GM18502 (cell line): ENCODE measurements around the gene CNN3.

Source experiments
- ATAC-seq: cut with Tn5 transposase; IDR thresholded peaks from one replicate; pipeline ENCODE4 v1.9.1; 2021; ENCODE audit warnings: mild to moderate bottlenecking; ENCODE audit not compliant: unreplicated experiment, poor library complexity

The CNN3 gene

DNA sequence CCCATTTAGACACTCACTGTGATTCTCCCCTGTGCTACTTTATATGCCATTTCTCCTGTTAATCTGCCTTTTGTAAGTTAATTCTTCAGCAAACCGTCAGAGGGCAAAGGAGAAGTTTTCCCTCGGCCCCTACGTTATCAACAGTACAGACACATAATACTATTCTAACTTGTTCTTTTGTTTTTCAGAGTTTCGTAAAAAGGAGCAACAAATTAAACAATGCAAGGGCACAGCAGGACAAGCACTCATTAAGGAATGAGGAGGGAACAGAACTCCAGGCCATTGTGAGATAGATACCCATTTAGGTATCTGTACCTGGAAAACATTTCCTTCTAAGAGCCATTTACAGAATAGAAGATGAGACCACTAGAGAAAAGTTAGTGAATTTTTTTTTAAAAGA is 32.3 kb downstream of the CNN3 start:
- ATAC-seq, result no peak

DNA sequence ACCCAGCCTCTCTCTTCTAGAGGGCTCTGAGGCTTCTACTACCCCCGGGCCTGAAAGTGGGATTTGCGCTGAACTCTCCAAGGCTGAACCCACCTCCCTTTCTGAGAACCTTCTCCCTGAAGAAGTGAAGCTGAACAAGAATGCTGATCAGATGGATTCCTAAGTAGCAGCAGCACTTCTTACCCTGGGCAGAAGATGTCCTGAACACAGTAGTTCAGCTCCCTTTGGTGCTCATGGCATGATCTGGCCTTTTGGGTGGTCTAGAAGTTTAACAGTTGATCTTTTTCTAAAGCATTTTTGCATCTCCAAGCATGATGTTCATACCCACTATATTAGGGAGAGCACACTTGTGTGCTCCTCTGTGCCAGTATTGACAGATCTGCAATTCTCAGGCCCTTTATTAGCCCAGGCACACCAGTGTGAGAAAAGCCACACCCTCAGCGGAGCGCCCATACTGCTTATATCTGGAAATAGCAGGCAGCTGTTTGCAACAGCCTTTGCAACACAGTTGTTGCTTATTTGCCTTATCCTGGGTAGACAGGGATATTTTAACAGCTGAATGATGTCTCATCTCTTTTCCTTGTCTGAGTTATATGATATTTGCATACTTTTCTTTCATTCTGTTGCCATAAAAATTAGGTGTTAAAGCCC is 34.2 kb downstream of the CNN3 start:
- ATAC-seq, result no peak

DNA sequence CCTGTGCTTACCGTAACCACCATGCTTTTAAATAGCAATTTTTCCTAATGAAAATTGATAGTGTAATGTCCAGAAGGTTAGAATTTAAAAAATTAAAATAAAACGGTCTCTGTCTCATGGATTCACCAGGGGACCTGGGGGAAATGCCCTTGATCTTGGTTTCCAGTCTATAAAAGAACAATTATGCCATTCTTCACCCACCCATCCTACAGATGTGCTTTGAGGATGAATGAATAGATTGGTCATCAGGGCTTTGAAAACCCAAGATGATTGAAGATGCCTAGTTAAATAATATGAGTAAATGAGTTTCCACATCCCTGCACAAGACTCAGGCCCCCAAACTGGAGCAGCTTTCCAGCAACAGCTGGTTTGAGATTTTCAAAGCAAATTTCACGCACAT is 38.7 kb downstream of the CNN3 start:
- ATAC-seq, result no peak

DNA sequence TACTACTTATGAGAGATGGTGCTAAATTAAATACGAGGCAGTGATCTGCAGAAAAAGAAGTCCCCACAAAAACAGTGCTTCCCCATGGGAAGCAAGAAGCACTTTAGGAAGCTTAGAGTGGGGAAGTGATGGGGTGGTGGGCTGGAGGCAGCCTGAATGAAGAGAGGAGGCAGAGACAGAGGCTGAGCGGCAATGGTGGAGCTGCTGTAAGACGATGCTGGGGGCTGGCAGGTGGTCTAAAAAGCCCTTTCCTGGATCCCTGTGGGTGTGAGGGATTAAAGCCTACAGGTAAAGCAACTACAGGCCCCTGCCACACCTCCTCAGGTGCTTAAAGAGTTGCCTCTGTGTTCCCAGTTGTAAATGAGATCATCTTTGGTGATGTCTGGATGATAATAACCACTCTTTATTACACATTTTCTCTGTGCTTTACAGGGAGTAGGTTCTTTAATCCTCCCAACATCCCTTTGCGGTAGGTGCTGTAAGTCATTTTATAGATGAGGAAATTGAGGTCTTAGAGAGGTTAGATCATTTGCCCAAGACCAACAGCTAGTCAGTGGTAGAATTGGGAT is 39.2 kb downstream of the CNN3 start:
- ATAC-seq, result no peak

DNA sequence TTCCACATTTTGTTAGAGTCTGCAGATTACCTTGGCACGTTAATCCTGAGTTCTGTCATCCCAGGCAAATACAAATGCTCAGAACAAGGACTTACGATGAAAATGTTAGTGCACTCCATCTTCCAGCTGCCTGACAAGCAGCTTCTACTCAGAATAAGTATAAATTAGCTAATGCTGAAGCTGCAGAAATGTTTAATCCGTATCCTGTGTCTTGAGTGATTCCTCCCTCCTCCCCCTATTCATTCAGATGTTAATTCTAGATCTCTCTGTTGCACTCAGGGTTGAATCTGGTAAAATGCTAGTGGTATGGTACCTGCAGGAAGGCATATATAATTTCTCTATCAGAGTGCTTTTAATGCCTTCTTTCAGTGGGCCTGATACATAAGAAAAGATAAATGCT is 39.8 kb downstream of the CNN3 start:
- no peak for ATAC-seq

DNA sequence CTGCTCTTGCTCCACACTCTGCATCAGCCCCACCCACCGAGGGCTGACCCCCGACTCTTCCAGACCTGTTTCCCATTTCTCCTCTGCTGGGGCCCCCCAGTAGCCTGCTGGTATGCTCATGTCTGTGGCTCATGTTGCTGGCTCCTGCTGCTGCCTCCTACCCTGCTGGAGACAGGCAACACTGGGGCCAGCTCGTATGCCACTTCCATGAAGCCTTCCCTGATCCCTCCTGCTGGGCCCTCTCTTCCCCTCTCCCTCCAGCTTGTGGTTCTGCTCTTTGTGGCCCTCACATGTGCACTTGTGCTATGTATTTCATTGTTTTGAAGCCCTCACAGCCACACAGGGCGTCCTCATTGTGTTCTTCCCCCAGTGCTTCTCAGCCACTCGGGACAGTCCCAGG is 40.5 kb downstream of the CNN3 start:
- ATAC-seq, result no peak

DNA sequence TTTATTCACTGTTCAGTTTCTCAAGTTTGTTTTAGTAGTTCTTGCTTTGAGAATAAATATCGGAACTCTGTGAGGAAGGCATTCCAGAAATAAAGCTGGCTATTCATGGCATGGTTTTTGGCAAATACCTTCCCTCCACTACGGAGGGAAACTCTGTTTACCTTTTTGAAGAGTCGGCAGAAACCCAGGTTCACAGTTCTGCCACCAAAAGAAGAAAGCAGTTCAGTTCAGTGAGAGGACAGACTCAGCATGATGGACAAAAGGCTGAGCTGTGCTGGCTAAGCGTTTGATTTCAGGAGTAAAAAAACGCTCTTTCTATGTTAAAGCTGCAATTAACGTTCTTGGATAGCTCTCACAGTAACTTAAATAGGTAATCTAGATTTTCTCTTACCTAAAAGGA is 42.4 kb downstream of the CNN3 start:
- ATAC-seq, result no peak

DNA sequence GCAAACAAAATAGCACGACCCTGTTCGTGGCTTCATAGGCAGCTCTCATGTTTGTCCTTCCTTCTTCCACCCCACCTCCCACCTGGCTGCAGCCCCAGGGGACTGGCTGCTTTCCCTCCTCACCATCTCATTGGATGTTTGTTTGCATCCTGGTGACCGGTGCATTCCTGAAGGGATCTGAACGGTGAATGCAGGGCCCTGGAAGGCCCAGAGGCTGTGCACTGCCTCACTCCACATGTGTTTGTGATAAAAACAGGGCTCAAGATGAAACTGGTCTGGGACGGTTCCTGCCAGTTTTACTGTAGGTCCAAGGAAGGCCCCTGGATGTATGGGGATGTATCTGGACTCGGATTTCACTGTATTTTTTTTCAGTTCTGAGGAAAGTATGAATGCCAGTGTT is 42.8 kb downstream of the CNN3 start:
- ATAC-seq, result no peak

DNA sequence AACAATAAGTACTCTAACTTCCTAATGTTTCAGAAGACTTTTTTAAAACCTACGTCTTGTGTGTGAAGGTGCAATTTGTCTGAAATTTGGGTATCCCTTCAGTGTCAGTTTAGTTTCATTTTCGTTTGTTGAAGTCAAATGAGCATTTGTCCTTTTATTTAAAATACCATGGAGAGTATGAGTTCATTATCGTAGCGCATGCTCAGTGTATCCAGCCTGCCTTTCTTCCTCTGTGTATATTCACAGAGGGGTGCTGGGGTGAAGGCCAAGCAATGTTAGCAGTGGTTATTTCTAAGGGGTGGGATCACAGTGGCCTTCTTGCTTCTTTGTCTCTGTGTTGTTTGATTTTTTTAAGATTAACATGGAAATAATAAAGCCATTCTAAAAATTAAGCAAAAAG is 43.2 kb downstream of the CNN3 start:
- ATAC-seq, result no peak

DNA sequence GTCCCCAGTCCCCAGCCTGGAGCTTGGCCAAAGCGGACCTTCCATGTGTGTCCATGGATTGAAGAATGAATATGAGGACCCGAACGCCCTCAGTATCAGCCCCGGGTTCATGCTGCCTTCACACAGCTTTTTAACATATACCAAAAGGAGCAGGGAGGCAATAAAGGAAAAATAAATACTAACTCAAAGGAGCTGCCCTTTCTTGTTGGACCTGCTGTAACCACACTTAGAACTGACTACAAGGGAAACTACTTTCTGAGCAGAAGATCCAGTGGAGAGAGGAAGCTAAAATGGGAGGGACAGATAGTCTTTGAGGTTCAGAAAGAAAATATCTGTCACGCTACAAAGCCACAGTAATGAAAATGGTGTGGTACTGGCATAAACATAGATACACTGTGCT is 48.6 kb downstream of the CNN3 start:
- ATAC-seq, result no peak

DNA sequence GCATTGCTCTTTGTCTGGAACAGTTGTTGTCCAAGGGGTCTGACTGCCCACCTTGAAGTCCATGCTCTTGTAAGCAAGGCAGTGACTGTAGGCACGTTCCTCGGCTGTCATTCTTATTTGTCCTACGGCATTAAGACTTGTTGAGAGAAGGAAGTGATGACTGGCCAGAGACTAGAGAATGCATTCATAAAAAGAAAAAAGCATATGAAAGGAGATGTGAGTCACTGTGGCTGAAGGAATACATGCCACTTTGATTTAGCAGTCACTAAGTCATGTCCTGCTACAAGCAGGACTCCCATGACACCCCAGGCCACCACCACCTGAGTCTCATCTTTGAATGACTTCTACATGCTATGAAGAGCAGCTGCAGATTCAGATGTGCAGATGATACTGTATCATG is 50.5 kb downstream of the CNN3 start:
- no peak for ATAC-seq

DNA sequence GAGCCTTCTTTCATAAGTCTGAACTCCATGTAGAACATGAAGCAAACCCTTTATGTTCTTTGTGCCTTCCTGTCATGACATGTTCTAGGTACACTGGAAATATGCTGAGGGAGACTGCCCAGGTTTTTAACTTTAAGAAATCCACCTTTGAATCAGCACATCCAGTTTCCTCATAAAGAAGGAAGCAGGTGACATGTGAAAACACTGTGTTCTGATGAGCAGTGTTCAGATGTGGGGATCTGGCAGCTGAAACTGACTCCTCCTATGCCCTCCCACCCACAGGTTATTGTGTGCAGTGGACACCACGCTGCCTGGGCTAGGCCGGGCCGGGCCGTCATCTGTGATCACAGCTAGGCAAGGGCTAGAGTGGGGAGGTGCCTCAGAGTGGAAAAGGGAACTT is 51.1 kb downstream of the CNN3 start:
- ATAC-seq, result no peak

DNA sequence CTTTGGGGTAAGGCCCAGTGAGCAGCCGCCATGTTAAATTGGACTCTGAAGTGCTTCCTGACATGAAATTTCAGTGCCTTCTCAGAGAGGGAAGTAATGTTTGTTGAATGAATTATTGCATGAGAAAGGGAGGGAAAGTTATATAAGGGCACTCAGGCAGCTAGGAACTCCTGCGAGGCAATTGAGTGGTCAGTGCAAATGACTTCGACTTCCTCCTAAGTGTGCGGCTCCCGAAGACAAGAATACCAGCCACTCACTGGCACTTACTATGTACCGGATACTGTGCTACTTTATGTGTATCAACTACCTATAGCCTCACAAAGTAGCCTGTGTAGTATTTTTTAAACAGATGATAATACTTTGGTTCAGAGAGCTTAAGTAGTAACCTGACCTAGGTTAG is 52.5 kb downstream of the CNN3 start:
- no peak for ATAC-seq

DNA sequence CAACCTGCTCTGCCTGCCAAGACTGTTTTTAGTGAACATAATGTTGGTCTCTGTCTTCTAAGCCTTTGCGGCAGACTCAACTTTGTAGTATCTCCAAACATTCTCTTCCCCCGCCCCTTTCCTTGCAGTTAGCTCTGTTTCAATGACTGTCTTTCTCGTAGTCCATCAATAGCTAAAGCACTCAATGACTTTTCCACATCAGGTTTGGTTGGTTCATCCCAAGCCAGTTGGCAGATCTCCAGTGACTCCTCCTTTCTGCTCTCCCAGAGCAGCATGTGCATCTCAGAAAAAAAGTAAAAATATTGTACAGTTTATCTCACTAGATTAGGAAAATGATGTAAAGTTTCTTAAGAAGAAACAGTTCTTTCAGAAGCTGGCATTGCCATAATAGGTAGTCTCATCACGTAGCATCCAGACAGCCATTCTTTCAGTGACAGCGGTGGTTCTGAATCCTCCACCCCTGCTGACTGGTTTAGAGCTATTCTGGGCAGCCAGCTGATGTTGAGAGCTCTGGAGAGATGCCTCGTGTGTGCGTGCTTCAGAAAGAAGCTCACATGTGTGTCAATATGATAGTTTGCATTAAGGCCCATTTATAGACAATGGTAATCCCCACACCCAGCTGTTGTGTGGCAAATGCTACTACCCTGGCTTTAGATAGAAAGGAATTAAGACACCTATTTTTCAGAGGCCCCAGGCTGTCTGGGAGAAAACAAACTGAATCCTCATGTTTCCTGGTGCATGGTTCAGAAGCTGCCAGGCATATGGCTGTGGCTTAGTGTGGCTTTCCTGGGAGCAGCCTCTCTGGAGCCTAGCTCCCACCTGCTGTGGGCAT is 53.2 kb downstream of the CNN3 start:
- ATAC-seq, result peak; percentile 67

DNA sequence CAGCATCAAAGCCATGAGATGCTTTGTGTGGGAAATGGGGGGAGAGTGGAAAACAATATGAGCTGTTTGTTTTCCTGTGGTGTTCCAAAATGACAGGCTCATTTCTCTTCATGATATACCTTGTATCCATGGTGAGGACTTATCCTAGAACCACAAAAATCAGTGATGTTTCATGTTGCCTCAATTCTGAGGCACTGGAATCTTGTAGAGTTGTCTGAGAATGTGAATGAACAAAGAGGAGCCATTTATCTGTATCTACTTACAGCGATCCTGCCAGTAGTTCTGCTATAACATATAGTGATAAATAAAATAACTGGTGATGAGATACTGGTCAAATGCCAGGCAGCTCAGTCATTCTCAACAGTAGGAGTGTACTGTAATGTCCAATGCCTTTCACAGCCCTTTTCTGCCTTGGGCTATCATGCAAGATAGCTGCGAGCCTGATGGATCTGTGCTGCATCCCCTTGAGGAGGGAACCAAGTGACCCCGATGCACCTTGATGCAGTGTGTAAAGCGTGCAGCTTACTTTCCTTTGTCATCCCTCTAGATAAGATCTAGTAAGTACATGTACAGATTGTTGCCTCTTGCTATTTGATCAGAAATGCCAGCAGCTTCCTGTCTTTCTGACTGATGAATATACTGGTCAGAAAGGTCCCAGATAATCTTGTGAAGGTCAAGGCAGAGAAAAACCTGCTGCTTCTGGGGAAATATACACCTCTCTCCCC is 54.0 kb downstream of the CNN3 start:
- ATAC-seq, result no peak

DNA sequence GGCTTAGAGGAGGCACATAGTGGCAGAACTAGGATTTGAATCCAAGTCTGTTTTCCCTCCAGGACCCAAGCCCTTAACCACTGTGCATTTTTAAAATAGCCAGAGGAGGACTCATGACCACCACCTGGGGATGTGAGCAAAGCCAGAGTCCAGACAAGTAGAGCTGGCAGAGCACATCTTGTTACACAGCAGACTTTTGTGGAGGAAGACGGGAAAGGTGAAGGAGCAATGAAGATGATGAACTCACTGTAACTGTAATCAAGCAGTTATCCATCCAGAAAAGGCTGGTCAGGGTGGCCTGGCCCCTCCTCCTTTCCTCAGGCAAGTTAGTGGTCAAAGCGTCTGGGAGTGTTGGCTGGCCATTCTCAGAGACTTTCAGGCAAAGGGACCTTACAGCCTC is 55.9 kb downstream of the CNN3 start:
- no peak for ATAC-seq

DNA sequence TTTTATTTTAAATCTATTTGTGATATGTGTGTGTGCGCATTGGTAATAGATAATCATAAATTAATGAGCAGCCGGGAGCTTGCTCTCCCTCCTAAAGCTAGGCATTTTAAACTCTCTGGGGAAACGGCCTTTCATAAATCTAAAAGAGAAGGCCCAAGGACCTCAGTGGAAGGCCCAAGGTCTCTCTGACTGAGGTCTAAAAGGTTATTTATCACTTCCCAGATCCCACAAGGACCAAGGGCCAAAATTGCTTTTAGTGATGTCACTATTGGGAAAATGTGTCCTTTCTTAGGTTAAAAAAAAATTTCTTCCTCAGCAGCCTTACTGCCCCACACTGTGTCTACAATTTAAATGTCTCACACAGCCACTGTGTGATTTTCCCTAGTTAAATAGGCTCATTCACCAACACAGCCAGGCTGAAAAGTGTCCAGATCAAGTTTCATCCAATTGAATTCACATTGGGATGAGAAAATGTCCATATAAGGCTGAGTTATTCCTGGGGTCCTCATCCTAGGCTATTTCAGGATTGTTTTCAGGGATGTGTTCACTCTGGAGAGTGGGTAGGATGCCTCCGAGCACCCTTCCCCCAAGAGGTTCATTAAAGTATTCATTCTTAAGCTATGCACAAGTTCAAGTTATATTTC is 60.6 kb downstream of the CNN3 start:
- no peak for ATAC-seq

DNA sequence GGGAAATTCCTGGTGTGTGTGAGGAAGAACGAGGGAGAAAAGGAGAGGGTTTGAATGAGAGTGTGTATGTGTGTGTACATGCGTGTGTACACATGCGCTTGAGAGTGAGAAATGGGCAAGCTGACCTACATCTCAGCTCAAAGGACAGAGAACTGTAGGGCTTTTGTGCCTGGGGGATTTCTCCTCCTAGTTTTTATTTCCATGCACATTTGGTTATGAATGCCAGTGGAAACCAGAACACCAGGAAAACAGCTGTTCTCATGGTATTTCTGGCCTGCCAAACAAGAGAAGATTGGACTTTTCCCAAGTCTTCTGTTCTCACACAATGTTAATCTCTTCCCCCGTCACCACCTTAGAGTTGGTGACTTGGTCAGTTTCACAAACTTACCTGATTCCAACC is 61.5 kb downstream of the CNN3 start:
- ATAC-seq, result no peak

DNA sequence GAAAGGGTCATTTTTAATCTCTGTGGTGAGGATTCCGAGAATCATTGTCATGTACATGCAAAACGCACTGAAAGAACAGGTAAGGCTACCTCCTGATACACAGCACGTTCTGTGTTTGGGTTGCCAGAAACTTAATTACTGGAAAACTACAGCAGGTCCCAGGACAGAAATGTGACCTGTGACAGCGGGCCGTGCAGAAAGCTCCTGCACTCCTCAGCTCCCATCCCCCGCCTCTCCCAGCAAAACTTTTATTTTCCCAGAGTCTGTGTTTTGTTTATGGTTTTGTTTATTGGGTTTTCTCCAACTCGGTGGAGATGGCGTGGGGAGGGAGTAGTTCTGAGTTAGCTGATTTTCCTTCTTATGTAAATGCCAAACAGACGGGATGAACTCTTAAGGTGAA is 62.1 kb downstream of the CNN3 start:
- no peak for ATAC-seq

DNA sequence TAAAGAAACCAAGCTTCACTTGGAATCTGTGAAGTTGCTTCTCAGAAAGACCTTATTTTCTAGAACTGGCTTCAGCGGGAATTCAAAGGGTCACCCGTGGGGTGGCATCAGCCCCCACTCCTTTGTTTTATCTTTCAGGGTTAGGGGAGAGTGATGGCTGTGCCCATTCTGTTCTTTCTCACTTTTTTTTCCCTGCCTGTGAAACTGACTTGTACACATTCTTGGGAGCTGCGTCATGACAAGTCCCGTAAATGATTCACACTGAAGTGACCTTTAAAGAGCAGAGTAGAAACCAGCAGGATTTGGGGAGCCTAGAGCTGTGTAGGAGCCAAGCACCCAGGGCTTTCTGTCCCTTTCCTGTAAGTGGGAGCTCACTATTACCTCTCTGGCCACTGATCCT is 63.0 kb downstream of the CNN3 start:
- ATAC-seq, result no peak
